Stimulated activated CD4-positive, alpha-beta T cell treated with anti-CD3 and anti-CD28 coated beads, Interleukin-2, amount 100 ng/mL, for 24 hours (primary cell): ENCODE data around the gene CIAO3.

ENCODE experiments used
- DNase-seq, 2 donors: peaks; one replicate each; pipeline ENCODE4 v3.0.0-alpha.2; 2020

Gene CIAO3

GRCh38 chr16:734208-734980 is 6.4 kb downstream of the CIAO3 start:
- no peak for DNase-seq

- DNase-seq, result peak; percentile 47 to 63
Observed at GRCh38 chr16:733382-734207, 7.2 kb downstream of the CIAO3 start.

- DNase-seq, result no peak
Observed at GRCh38 chr16:732936-733335, 7.9 kb downstream of the CIAO3 start.

- DNase-seq, result no peak
Observed at GRCh38 chr16:732332-732731, 8.5 kb downstream of the CIAO3 start.

GRCh38 chr16:730666-731509 is 9.9 kb downstream of the CIAO3 start:
- no peak for DNase-seq

- DNase-seq, result no peak
Observed at GRCh38 chr16:729768-730665, 10.8 kb downstream of the CIAO3 start.

- DNase-seq, result no peak
Observed at GRCh38 chr16:728890-729744, 11.7 kb downstream of the CIAO3 start.

- peak; percentile 52 to 74 for DNase-seq
Observed at GRCh38 chr16:728131-728889, 12.5 kb downstream of the CIAO3 start.

- DNase-seq, result no peak
Observed at GRCh38 chr16:727291-727977, 13.4 kb downstream of the CIAO3 start.

GRCh38 chr16:726438-727290 is 14.1 kb downstream of the CIAO3 start, which contains the start of the genes CCDC78 and HAGHL:
Gene CCDC78 (minus strand): TSS chr16:726443. CDS start chr16:726367, 76 bp downstream.
Gene HAGHL (plus strand): TSS chr16:727106. CDS start chr16:727510, 404 bp downstream.
- peak; percentile 66 to 76 for DNase-seq

- DNase-seq, result no peak
Observed at GRCh38 chr16:726188-726437, 14.7 kb downstream of the CIAO3 start.

- no peak for DNase-seq
Observed at GRCh38 chr16:725463-726187, 15.2 kb downstream of the CIAO3 start.

GRCh38 chr16:725041-725376 is 15.8 kb downstream of the CIAO3 start:
- no peak for DNase-seq

GRCh38 chr16:724188-725040 is 16.4 kb downstream of the CIAO3 start:
- DNase-seq, result no peak

GRCh38 chr16:723695-724094 is 17.1 kb downstream of the CIAO3 start:
- DNase-seq, result no peak

GRCh38 chr16:722835-723633 is 17.8 kb downstream of the CIAO3 start:
- no peak for DNase-seq
